ENCODE results near the gene CASKIN1.
A peak's percentile ranks its signal among the peaks of the same experiment; 100 is the strongest.

GRCh38 chr16:2243031-2243528 lies 46.7 kb upstream of the CASKIN1 start:
- TF ChIP-seq EZH2 (IDR thresholded peaks at IDR 0.05; ENCODE audit: low read depth, unreplicated experiment) (no peak), CTCF (conservative IDR thresholded peaks at IDR 0.05; ENCODE audit: low read depth in 2 of 2) (peak; percentile 49 to 66; a peak in 3 of 4 replicates), REST (IDR thresholded peaks at IDR 0.05; ENCODE audit: unreplicated experiment) (no peak), POLR2AphosphoS5 (IDR thresholded peaks at IDR 0.05; ENCODE audit: low read depth) (no peak), CREB1 (CRISPR knock-in tag; IDR thresholded peaks at IDR 0.05; ENCODE audit: low read depth) (no peak), ZNF462 (CRISPR knock-in tag; IDR thresholded peaks at IDR 0.05) (no peak), EZH2phosphoT487 (IDR thresholded peaks at IDR 0.05; ENCODE audit: unreplicated experiment) (no peak), NANOG (IDR thresholded peaks at IDR 0.05; ENCODE audit: borderline replicate concordance) (no peak), STAT1 (IDR thresholded peaks at IDR 0.05; ENCODE audit: unreplicated experiment) (no peak), JUNB (IDR thresholded peaks at IDR 0.05; ENCODE audit: unreplicated experiment) (no peak)

Data from GM23338 (cell line).